Stimulated activated CD4-positive, alpha-beta T cell treated with anti-CD3 and anti-CD28 coated beads, TNF-alpha, amount 100 ng/mL, for 1 hour (primary cell): ENCODE data around the gene CTIF.

Experiments used
- DNase-seq, 3 donors: peaks; one replicate each; pipeline ENCODE4 v3.0.0-alpha.2; 2020; ENCODE audit warnings: low read depth in 3 of 3, low spot score in 1 of 3

Gene CTIF

DNA sequence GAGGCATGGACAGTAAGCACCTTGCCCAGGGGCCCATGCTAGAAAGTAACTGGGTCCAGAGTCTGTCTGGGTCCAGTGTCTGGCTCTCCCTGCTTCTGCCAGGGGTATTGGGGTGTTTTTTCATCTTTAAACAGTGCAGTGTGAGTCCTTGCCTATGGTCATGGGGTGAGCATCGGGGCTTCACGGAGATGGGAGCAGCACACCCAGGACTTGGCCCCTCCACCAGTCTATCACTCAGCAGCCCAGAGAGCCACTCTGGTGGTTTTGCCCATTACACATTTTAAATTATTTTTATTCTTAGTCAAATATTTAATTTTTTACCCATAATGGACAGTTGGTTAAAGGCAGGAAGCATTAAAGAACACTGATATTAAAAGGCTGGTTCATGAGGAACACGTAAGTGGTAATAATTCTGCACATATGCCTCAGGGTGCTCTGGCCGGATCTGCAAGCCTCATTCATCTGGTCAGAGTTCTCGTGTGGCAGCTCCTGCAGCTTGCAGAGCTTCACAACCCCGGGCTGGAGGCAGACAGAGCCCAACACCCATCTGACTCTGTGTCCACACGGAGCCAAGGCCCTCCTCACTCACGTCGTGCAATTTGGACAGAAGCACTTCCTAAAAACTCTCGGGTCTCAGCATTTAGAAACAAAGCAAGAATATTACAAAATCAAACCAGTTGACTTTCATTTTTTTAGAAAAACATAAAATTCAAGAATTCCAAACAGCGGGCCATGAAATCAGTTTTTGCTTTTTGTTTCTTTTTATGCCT lies 204.1 kb downstream of the CTIF start:
- DNase-seq, result no peak

DNA sequence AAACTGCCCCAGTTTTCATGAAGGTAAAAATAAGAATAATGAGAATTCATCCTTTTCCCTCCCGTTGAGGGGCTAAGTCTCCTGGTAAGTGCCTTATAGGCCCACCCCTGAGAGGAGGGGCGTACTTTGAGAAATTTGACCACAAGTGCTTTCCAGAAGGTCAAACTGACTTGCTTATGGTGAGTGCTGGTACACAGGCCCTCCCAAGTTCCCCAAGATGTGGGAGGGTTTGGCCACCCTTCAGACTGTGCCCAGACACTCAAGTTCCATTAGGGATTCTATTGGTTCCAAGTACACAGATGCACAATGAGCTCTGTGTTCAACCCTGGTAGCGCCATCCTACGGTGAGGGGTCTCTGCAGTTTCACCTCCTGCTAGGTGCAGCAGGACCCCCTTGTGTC lies 205.1 kb downstream of the CTIF start:
- no peak for DNase-seq

DNA sequence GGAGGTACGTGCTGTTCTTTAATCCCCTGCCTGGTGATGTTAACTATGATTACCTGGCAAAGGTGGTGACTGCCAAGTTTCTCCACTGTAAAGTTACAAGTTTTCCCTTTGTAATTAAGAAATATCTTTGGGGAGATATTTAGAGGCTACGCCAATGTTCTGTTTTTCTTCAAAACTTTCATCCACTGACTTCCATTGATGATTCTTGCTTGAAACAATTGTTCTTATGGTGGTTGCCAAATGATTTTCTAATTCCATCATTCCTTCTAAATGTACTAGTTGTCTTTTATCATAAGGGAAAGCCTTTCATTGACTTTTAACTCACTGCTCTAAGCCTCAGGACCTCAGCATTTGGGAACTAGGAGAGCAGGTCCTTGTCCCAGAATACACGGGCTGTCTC lies 206.5 kb downstream of the CTIF start:
- no peak for DNase-seq

DNA sequence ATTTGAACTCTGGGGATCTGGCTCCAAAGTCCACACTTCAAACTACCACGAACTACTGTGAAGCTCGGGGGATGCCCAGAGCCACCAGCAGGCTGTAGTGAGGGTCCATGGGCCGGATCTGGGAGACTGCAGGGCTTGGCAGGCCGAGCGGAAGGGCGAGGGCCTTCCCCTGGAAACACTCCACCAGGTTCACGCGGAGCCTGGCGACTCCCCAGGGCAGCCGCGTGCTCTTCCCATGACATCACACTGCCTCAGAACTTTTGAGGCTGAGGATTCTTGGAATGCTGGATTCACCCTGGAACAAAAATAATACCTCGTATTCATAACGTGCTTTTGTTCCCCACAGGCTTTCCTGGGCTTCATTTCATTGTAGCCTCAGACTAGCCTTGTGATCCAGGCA lies 210.9 kb downstream of the CTIF start:
- no peak for DNase-seq

DNA sequence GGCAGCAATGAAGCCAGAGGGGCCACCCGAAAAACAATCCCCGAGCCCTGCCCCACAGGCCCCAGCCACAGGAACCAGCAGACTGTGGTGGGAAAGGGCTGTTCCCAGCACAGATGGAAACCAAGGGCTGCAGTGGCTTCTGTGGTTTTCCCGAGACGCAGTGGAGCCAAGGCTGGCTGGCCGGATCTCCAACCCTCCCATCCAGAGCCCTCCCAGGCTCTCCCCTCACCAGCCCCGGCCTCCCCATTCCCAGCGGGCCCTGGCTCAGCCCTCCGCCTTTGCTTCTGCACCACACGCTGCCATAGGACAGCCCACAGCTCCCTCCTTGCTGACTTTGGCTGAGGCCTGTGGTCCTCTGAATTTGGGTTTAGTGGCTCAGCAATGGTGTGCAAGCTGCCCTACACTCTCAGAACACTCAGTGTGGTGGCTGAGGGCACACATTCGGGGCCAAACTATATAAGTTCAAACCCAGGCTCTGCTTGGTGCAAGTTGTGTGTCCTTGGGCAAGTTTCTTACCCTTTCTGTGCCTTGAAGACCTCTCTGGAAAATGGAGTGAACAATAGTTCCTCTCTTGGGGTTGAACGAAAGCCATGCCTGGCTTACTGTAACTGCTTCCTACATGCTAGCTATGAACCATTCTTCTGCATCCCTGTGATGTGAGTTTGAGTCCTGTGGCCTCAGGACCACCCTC lies 211.8 kb downstream of the CTIF start:
- no peak for DNase-seq

DNA sequence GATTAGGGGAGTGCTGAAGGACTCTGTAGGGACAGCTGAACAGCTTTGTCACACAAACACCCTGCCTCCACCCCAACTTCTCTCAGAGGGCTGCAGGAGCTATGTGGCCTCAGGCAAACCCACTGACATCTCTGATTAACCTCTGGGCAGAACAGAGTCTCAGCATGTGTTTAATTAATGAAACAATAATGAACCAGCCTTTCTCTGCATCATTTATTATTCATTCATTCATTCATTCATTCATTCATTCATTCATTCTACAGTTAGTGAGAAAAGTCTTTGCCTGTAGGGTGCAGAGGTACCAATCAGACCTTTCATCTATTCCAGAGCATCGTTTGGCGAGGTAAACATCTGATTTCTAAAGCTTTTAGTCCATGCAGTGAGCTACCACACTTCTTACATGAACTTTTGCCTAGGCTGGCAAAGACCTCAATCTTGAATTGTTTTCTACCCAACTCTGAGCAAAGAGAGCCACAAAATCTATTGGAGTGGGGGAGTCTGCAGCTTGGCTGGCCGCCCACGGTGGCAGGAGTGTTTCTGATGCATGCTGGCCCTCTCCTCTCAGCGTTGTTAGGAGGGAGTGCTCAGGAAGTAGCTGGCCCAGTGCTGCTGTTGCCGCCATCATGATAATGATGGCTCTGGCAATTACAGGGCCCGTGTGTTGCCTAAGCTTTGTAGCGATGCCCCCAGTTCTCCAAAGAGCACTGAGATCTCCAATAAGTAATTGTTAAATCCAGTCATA lies 213.1 kb downstream of the CTIF start:
- DNase-seq, result no peak

DNA sequence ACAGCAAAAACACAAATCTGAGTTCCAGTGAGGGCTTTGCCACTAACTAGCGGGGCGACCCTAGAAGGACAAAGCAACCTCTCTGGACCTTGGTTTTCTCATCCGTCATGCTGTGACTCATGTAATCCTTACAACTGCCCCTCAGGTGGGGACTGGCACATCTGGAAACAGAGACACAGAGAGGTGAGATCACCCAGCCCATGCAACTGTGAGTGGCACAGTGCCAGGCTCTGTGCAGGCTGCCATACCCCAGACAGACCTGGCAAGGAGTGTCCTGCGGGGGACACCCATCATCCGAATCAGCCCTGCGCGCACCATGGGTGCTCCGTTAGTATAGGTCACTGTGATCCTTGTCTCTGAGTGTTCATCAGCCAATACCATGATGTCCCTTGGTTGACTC lies 213.6 kb downstream of the CTIF start:
- no peak for DNase-seq

DNA sequence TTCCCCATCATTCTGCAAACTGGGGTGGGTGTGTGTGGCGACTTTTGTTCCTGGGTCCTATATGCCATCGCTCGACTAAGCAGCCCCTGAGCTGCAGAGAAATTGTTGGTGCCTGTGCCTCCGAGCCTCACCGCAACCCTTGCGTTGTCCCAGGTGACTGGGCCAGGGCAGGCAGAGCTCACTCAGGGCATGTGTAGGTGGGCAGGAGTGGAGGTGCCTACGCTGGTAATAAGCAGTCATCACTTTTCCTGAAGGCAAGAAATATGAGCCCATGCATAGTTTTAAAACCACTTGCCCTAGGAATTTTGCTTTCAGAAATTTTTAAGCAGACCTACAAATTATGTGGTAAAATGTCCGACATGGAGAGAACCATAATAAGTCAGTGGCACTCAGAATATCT lies 214.1 kb downstream of the CTIF start:
- no peak for DNase-seq

DNA sequence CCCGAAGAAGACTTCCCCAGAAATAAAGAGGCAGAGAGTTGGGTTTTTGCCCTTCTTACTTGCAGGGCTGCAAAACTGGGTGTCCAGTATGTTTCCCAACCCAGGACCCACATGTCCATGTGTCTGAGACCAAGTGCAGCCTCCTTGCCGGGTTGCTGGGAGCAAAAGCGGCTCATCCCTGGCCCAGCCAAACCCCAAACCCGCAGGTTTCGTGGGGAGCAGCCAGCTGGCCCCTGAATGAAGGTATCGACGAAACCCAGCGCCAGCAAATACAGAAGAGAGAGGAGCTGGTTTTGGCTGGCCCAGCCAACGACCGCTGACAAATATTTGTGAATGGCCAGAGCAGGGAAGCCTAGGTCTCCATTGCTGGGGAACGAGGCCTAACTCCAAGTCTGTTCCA lies 214.9 kb downstream of the CTIF start:
- no peak for DNase-seq

DNA sequence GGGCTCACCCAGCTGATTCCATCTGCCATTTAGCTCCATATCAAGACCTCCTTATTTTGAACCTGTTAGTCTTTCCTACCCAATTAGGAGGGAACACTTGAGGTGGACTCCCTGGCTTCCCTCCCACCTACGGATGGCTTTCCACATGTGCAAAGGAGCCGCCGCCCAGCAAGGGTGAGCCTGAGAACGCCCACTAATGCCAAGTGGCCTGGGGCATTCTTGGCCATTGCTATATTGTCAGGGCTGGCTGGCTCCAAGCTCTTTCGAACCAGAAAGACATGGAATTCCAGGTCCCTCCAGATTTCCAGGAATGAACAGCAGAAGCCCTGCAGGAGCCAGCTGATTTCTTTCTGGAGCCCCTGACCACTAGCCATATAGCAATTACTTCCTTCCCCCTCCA lies 215.7 kb downstream of the CTIF start:
- DNase-seq, result no peak

DNA sequence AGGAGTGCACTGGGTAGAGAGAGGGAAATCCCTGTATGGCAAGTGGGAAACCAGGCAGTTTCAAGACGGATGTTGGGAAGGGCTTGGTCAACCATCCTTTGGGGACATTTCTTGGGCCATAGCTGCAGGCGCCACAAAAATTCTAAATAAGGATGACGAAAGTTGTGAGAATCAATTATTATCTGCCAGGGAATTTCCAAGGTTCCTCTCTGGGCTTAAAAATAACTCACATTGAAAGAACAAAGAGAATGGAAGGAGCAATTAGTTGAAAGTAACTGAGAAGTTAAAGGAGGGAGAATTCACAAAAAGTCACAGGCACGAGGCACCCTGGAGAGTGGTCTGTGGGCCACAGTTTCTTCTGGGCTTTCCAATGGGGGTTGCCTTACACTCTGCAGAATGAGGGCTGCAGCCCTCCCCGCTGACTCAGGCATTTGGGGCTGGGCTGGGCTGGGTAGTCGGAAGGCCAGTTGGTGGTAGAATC lies 216.2 kb downstream of the CTIF start:
- no peak for DNase-seq

DNA sequence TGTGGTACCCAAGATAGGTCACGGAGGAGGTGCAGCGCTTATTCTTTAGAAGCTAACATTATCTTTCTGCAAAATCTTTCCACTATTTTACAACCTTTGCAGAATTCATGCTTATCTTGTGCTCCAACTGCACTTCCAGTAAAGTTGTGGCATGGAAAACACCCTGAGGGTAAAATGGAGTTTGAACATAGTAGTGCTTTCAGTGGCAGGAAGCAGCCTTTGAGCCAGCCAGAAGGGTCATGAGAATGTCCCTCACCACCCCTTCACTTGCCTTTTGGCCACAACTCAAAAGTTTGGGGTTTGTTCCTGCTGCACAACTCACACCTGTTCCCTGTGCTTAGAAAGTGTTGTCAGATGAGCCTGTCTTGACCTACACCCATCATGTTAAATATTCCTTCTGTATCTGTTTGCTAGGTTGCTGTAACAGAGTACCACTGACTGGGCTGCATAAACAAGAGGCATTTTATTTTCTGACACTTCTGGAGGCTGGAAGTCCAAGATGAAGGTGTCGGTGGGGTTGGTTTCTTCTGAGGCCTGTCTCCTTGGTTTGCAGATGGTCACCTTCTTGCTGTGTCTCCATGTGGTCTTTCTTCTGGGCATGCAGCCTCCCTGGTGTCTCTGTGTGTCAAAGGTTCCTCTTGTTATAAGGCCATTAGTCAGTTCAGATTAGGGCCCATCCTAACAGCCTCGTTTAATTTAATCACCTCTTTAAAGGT lies 217.8 kb downstream of the CTIF start:
- no peak for DNase-seq

DNA sequence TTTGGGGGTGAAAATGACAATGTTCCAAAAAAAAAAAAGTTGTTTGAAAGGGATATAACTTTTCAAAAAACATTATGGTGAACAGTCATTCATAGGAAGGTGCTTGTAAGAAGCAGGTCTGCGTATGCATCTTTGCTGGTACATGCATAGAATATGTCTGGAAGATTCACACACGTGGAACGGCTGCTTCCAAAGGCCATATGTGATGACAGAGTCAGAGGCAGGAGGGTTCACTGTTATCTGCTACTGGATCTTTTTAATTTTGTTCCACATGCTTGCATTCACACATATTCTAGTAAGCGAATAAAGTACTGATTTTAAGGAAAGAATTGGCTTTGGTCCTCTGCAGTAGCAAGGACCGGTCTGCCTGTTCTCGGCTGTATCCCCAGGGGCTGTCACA lies 218.5 kb downstream of the CTIF start:
- no peak for DNase-seq

DNA sequence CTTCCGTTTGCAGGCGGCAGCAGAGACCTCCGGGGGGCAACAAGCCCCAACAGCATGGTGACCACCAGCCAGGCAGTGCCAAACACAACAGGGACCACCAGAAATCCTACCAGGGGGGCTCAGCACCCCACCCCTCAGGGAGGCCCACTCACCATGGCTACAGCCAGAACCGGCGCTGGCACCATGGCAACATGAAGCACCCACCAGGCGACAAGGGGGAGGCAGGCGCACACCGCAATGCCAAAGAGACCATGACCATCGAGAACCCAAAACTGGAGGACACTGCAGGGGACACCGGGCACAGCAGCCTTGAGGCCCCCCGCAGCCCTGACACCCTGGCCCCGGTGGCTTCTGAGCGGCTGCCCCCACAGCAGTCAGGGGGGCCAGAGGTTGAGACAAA lies 219.1 kb downstream of the CTIF start:
- no peak for DNase-seq

DNA sequence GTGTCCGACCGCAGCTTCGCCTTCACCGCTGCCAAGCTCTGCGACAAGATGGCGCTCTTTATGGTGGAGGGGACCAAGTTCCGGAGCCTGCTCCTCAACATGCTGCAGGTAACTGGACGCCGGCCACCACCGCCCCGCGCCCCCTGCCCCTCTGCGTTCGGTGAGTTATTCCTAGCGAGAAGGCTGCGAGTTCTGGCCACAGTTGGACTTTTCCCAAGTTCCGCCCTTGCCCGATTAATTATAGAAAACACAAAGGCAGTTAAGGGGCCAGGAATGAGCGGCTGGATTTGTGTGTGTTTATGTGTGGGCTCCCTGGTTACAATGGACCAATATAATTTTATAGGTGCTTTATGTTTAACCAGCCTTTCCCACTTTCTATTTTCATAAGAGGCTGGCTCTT lies 222.8 kb downstream of the CTIF start:
- DNase-seq, result no peak

DNA sequence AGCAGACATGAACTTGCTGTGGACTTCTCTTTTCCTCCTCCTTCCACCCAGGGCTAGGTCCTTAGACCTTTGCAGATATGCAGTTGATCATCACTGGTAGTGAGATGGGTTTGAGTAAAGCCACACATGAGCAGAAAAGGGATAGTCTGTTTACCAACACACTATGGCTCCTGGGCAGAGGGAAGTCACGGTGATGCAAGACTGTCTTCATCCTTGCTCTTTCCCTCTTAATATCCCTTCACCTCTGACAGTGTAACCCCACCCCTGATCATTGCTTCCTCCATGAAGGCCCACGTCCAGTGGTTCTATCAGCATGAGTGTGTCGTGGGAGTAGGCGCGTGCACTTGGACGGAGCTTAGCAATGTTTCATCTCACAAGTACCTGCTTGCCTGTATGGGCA lies 223.2 kb downstream of the CTIF start:
- no peak for DNase-seq

DNA sequence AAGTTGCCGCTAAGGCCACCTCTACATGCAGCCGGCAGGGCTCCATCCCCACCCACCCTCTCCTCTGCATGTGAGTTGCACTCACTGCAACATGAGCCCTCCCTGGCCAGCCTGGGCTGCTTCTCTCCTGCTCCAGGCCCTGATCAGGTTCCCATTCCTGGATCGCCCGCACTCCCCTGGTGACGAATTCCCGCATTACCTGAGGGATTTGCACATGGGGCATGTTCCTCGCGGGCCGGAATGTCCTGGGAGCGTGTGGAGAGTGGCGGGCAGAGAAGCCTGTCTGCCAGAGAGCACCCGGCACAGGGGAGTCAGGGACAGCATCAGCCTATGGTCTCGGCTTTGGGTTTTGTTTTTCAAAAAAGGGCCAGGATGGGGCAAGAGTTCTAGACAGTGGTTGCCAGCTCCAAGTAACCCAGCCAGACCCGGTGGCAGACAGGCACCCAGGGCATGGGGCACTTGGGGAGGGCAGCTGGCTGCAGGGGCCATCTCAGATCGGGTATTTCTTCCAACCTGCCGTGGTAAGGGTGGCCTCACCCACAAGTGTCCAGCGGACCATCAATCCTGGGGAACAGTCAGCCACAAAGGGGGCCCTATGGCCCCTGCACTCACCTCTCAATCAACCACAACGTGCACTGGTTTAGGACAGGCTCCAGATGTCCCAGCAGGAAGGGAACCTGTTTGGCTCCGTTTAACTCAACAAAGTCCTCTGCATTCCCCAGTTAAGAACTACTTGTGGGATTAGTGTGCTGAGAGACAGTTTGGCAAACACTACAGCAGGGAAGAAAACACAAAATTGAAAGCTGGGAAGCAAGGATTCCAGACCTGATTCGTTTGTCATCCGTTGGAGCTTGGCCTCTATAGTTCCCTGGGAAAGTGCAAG lies 224.2 kb downstream of the CTIF start:
- no peak for DNase-seq

DNA sequence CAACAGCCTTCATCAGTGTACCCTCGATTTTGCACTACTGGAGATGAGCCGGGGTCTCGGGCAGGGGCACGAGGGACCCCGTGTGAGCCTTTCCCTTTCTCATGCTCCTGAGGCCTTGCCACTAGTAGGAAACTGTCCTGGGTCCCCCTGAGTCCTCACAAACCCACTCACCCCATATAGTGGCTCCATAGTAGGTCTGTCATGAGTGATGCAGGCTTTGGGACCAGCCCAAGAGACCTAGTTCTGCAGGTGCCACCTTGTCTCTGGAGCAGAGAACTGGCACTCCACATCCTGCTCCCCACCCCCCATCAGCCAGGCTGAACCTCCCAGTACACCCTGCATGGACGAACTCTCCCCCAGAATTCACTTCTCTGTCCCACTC lies 224.9 kb downstream of the CTIF start:
- DNase-seq, result no peak

DNA sequence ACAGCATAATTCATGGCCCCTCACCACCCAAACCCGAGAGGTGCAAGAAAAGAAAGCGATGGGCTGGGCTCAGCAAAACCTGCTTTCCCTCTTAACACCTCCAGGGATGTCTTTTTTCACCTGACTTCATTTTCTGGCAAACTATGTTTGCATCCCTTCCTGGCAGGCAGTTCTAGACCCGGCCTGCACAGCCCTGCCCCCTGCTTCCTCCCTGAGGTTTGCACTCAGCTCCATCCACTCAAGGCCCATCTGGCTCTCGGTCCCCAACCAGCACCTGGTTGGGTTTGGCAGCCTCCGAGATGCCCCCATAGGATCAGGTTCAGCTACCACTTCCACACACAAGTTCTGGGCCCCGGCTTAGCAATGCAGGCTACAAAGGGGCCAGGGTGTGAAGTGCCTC lies 226.2 kb downstream of the CTIF start:
- DNase-seq, result no peak

DNA sequence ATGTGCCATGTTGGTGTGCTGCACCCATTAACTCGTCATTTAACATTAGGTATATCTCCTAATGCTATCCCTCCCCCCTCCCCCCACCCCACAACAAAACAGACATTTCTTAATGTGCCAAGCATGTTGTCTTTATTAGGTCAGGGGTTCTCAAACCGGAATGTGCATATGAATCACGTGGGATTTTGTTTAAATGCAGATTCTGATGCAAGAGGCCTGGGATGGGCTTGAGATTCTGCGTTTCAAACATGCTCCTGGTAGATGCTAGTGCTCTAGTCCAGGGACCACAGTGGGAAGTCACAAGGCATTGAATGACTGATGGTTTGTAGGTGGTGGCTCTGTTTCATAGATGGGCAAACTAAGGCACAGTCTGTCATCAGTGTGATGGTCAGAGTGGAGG lies 227.2 kb downstream of the CTIF start:
- no peak for DNase-seq

DNA sequence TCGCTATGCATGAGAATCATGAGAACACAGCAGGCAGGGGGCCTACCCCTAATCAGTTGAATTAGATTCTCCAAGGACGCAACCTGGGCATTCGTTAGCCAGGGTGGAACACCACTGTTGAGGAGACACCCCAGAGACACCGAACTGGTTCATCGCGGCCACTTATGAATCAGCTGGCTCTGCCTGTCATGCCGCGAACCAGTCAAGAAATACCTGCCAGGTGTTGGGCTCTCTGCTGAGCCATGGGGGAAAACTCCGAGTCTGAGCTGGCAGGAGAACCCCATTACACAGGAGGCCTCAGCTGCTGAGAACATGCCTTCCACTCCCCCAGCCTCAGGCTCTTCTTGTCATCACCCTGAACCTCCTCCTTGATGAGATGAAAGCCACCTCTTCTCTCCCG lies 227.7 kb downstream of the CTIF start:
- DNase-seq, result no peak
